GM18867 (cell line): ENCODE data around the gene ZMIZ1.
A peak's percentile ranks its signal among the peaks of the same experiment; 100 is the strongest.

Experiments used
- ATAC-seq: cut with Tn5 transposase; IDR thresholded peaks from one replicate; pipeline ENCODE4 v1.9.1; 2021; ENCODE audit warnings: mild to moderate bottlenecking, moderate library complexity; ENCODE audit not compliant: unreplicated experiment

ZMIZ1 gene

DNA sequence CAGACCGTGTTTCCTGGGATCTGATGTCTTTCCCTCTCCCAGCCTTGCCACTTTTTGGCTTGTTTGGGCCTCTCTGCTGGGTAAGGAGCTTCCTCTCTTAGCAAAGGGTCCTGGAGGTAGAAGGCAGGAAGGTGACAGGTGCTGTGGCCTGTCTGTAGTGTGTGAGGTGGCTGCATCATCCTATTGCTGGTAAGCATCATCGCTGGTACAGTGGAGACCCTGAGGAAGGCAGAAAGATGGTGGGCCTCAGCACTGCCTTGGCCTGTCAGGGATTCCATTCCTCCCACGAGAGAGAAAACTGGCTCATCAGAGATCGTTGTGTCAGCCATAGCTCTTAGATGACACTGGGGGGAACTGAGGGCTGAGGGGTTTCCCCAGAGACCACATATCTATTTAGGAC, 46.5 kb downstream of the ZMIZ1 start:
- ATAC-seq: no peak

DNA sequence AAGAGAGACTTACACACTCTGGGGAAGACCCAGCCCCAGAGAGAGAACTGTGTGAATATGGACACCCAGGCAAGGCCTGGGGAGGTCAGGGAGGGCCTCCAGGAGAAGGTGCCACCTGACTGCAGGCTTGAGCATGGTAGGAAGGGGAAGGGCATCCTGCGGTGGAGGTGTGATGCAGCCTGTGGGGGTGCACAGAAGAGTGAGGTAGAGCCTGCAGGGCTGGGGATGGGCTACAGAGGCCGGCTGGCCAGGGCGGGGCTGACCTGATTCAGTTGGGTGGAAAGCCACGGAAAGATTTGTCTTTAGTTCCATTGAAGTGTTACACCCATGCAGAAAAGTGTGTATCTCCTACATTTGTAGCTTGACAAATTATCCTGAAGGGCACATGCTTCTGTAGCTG, 47.6 kb downstream of the ZMIZ1 start:
- ATAC-seq: peak; percentile 58

DNA sequence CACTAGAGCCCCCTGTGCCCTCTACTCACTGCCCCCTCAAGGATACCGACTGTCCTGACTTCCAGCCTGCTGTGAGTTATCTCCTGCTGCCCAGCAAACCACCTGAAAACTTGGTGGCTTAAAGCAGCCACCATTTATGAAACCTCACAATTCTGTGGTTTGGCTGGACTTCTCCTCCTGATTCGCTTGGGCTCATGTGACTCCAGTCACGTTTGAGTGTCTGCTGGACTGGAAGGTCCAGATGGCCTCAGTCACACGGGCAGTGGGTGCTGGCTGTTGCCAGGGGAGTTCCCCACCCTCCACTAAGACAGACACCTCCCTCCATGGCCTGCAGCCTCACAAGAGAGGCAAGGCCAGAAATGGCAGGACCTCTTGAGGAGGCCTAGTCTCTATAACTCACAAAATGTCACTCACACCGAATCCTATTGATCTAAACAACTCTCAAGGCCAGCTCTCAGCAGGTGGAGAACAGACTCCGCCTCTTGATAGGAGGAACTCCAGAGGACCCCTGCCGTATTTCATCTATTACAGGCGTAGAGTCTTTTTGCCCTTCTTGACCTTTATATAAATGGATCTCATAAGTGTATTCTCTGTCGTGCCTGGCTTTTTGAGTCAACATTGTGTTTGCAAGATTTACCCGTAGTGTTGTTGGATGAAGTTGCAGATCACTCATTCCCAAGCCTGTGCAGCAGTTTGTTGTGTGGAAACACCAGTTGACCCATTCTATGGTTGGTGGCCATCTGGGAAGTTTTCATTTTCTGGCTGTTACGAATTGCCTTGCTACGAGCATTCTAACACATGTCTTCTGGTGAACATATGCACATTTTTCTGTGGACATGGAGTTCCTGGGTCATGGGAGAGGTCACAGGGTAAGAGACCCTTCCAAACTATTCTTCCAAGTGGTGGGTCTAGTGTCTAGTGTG, 48.3 kb downstream of the ZMIZ1 start:
- ATAC-seq: peak; percentile 75

DNA sequence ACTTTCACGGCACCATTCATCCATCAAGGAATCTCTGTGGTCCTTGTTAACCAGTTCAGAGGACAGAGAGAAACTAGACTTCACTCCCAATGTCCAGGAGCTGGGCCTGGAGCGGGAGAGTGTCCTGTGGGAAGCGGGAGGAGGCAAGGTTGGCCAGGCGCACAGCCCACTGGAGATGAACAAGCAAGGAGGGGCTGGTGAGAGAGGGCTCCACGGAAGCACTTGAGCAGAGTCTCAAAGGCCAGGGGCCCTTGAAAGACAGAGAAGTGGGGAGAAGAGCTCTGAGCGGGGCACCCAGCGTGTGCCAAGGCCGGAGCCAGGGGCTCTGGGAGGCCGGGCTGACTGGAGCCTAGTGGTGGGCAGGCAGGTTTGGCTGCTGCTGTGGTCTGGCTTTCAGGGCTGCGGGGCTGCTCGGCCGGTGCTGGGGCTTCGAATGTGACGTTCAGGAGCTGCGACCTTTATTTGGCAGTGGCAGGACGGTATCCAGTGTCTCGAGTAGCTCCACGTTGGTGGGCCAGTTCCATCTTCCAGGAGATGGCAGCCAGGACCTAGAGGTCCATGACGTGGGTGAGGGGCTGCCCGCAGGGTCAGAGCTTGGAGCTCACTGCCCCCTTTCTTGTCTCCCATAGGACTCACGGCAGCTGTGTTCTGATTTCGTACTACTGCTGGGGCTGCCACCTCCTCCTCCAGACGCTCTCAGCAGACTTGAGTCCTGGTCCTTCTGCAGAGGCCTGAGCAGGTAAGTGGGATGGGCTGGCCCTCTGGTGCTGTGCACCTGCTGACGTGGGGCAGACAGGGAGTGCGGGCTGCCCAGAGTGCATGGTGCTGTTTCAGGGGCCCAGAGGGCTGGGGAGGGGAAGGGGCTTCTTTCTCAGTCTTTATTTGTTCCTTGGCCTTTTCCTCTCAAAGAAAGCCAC, 49.8 kb downstream of the ZMIZ1 start:
- ATAC-seq: no peak

DNA sequence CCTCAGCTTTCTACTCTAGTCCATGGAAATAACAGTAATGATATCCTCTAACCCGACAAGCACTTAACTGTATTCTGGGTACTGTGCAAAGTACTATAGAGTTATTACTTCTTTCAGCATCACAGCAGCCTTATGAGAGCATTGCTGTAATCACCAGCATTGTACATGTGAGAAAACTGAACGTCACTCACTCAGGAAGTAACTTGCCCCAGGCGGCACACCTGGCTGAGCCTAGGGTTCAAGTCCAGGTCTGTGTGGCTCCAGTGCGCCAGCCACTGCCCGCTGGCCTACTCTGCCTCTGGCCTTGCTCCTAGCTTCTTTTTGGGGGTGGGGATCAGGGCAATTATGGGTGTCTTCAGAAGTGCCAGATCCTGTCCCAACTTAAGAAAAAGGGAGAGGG, 50.5 kb downstream of the ZMIZ1 start:
- no peak for ATAC-seq

DNA sequence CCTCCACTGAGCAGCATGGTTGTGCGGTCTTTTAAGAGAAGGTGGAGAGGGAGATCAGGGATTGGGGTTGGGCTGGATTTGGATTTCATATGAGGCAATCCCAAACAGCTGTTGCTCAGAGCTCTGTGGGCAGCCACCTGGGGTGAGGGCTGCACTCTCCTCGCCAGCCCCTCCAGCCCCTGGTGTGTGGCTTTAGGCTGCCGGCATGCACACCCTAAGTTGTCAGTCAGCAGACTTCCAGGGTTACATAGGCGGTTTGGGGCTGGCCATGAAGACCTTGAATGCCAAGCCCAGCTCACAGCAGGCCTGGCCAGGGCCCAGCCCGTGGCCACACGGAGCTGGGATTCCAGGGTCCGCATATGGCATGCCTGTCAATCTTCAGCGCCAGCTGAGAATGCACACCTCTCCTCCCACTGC, 54.8 kb downstream of the ZMIZ1 start:
- no peak for ATAC-seq

DNA sequence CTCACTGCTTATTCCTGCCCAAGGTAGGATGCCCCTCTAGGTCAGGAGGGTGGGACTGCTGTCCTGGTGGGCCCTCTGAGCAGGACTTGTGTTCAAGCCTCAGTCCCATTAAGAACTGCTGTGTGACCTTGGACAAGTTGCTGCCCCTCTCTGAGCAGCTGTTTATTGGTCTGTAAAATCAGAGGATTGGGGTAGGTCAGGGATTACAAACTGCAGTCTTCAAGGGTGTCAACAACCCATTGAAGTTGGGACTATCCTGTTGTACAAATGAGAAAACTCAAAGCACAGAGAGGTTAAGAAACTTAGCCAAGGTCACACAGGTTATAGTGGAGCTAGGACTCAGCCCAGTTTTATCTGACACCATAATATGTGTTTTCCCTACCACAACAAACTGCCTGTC, 55.3 kb downstream of the ZMIZ1 start:
- ATAC-seq: no peak

DNA sequence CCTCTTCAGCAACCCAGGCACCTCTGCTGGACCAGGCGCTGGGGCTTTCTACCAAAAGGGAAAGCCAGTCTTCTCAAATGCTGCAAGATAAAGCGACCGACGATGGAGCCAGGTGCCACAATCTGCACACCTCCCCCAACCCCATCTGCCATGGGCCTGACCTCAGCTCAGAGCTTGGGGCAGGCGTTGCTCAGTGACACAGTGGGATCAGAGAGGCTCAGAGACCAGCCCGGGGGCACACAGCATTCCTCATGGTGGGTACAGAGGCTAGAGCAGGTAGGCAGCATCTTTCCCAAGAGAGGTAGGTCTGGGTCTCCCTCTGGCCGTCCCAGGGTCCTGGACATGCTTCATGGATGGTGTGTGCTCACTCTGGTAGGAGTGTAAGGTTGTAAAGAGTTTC, 56.3 kb downstream of the ZMIZ1 start:
- ATAC-seq: no peak

DNA sequence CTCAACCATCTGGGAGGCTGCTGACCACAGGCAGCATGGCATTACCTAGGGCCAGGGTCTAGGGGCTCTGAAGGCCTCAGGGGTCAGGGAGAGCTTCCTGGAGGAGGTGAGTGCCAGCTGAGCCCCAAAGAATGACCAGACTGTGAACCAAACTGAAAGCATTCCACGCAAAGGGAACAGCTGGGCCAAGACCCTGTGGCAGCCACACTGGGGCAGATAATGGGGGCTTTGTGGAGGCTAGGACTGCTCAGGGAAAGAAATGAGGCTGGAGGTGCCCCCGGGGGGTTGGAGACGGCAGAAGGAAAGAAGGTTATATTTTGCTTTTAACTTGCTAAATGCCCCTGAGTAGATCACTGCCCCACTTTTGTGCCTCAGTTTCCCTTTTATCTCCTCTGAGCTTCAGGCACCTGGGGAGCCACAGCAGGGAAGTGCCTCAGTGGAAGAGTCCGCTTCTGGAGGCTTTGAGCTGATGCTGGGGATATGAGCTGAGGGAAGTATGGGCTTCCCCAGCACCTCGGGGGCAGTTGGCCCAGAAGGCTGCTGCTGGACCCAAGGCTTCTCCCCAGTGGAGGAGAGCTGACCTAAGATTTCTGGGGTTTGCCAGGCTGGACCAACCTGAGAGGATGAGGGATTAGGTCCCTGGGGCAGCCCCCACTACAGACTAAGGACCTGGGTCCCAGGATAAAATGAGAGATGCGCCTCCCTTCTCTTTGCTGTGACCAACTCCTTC, 57.8 kb downstream of the ZMIZ1 start:
- no peak for ATAC-seq

DNA sequence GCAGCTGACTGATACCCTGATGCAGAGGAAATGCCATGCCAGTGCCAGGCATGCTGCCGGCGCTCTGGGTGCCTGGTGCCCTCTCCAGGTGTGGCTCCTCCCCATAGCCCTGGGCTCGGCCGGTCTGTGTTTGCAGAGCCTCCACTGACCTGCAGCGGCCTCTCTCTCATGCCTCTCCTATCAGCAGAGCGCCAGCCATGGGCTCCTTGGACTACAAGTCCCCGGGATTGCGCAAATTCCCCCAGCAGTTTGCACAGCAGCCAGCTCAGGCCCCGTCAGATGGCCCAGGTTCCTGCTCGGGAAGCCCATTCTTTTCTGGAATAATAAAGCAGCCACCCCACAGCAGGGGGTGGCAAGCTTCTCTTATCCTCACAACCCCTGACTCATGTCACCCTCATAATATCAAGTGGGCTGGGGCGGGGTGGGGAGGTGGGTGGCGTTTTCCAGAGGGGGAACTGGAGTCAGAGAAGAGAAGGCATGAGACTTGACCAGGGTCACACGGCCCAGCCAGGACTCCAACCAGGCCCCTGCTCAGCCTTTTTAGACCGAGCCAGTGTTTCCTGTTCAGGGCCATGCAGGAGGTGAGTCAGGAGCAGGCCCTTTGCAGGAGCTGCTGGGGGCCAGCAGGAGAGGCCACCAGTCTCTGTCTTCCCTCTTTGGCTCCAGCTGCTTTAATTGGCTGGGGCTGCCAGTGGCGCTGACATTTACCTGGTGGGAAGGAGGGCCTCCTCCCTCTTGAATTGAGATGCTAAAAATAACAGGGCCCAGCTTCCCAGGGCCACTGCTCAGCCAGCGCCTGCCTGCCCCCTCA, 58.6 kb downstream of the ZMIZ1 start:
- no peak for ATAC-seq

DNA sequence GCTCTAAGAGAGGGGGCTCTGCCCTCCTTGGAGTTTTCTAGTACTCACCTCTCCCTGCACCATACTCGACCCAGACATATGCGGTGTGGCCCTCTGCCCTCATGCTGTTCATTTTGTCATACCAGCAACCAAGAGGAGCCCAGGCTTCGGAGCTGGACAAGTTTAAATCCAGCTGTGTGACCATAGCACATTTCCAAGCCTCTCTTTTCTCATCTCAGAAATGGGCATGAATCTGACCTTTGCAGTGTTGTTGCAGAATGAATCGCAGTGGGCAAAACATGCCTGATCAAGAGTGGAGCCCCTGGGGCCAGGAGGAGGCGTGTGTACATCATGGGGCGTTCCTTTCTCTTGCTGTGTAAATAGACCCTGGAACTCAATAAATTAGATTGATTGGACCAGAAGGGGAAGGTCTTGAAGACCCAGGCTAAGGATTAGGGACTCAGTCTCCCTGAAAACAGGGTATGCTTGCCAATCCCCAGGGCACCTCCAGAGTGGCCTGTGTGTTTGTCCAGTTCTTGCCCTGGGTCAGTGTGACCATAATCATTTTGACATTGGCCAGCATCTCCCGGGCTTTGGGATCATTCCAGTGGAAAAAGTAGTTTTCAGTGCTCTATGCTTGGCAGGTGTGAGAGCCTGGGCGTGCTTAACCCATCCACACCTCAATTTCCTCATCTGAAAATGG, 59.6 kb downstream of the ZMIZ1 start:
- no peak for ATAC-seq

DNA sequence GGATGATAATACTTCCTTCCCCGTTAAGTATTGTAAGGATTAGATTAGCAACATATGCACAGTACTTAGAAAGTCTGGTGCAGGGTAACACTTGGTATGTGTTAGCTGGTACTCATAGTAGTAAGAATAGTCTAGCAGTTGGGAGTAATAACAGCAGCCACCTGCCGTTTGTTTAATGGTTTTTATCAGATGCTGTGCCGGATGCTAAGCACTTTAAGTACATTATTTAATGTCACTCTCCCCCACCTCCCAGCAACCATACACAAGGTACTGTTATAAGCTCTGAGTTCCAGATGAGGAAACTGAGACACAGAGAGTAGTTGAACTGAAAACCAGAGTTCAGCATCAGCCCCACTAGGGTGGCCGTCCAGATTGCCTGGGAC, 60.1 kb downstream of the ZMIZ1 start:
- no peak for ATAC-seq

DNA sequence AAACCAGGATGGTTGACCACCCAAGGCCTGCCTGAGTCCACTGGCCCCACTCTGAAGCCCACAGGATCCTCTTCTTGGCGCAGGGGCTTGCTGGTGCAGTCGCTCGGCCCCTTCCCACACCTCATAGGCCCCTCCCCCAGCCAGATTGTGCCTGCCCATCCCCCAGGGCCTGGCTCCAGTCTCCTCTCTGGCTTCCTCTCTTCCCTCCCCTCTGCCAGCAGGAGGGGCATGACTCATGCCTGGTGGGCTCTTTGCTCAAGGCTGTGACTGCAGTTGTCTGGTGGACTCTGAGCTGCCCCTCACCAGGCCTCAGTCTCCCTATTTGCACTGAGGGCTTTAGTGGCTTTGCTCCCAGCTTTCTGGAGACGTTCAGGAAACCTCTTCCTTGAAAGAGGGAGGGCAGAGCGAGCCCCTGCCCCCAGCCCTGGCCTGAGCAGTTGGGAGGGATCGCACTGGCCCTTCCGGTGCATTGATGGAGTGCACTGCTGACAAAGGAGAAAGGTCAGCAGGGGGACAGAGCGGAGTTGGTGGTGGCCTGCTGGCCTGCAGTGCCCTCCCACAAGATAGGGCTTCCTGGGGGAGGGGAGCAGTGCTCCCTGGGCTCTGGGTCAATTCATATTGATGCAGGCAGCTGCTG, 60.7 kb downstream of the ZMIZ1 start:
- ATAC-seq: no peak

DNA sequence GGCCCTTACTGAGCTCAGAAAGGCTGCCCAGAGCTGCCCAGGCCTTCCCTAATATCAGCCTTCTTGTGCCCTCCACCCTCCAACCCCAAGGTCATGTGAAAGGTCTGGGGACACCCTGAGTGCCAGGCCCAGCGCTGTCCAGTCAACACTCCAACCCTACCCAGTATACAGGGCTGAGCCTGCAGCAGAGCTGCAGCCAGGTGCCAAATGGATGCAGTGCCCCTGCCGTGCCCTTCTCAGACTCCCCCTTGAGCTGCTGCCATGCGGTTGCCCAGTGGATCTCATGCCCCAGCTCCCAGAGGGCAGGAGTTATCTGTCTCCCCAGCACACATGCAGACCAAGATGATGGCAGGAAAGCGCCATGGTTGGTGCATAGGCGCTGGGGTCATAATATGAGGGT, 61.5 kb downstream of the ZMIZ1 start:
- ATAC-seq: no peak

DNA sequence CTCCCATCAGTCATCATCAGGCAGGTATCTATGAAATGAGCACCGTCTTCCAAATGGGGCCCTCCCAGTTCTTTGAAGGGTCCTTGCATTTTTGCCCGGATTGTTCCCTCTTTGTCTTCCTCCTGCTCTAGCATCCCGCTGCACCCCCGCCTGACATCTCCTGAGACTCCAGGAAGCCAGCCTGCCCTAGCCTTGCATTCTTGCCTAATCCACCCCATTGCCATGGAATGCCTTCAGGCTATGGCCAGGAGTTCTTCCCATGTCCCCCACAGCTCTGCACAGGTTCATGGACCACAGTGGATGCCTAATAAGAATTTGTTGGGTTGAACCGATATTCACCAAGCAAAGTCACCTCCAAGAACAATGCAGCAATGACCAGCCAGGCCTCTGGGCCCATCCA, 62.1 kb downstream of the ZMIZ1 start:
- ATAC-seq: no peak

DNA sequence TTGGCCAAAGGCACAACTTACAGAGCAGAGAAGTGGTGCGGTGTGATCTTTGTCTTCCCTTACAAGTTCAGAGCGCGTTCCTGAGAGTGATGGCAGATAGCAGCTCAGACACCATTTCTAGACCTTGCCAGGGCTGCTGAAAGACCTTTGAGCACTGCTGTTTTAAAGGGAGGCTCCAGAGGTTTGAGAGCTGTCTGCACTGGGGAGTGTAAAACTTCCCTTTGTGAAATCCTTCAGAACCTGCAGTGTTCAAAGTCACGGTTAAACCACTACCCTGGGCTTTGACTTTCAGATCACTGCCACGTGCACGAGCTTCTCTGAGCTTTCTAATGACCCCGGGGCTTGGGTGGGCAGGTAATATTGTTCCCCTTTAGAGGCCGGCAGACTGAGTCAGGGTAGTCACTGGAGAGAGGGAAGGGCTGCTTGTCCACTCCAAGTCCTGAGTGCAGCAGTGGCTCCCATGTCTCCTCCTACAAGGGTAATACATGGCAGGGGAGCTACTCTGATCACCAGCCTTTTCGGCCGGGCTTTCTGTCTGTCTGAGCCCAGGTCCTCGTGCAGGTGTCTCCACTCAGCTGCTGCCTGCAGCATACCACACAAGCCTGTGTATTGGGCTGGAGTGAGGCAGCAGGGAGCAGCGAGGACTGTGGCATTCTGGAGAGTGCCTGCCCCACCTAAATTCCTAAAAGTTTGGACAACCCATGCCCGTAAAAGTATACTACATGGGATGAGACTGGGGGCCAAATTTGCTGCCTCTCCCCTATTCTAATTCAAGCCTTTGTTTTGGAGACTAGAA, 63.3 kb downstream of the ZMIZ1 start:
- ATAC-seq: no peak

DNA sequence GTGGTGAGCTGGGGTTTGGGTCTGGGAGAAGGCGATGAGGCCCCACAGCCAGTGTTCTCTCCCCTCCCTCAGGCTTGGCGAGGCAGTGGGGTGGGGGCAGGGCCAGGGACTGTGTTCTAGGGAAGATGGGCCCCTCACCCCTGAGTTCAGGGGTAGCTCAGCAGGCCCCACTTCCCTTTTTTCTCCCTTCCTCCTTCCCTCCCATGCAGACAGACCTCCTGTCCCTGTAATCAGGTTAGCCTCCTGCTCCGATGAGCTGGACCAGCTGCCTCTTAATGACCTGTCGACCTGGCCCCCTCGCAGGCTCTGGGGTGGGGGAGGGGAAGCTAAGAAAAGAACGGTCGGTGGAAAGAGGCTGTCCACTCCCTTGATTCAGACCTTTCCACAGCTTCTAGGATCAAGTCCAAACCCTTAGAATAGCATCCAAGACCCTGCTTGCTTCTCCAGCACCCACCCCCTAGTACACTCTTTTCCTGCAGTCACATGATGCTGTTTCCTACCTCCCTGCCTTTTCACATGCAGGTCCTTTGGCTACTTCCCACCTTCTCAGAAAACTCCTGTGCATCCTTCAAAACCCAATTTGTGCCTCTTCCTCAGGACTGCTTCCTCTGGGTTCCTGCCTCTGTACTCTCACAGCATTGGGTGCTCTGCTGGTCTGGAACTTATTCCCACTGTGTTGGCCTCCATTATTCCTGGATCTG, 64.1 kb downstream of the ZMIZ1 start:
- no peak for ATAC-seq

DNA sequence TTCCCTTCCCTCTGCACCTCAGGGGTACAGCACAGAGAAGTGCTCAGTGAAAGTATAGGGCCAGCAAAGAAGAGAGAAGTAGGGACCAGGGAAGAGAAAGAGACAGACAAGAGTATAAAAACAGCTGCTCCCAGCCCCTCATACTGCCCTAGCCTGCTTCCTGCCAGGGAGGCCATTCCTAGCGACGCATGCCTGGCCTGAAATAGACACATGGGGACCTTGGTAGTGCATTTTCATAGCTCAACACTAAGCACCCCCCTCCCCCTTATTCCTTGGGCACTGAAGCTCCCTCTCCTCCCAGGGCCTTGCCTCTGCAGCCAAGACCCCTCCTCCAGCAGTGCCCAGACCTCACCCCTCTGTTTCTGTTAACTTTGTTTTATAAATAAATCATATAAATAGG, 64.7 kb downstream of the ZMIZ1 start:
- ATAC-seq: no peak
